Stimulated activated CD4-positive, alpha-beta T cell treated with anti-CD3 and anti-CD28 coated beads, Interleukin-1b, Interleukin-23, amount 100 ng/mL, for 4 hours (primary cell): ENCODE measurements around the gene KIF15.
"Not testable (repeated sequence)": the region's sequence is repeated elsewhere in the genome, so short reads cannot be mapped to it uniquely, and the experiment has no call there.

Source experiments
- DNase-seq, 2 donors: peaks; one replicate each; pipeline ENCODE4 v3.0.0-alpha.2; 2020; ENCODE audit warnings: low read depth in 2 of 2

The KIF15 gene

GRCh38 chr3:44761424-44762169 lies at the start of gene KIF15, which contains the start of gene KIAA1143:
Gene KIF15 (plus strand): TSS chr3:44761794. CDS start chr3:44761866, 72 bp downstream.
Gene KIAA1143 (minus strand): TSS chr3:44761619. CDS start chr3:44761602, 17 bp downstream.
- DNase-seq: peak; percentile 99

- DNase-seq: peak; percentile 38 to 54
Measured at GRCh38 chr3:44712455-44713075, 49.0 kb upstream of the KIF15 start, which contains the start of gene ZNF502. Gene ZNF502 (plus strand): TSS chr3:44712660. CDS start chr3:44720262, 7,602 bp downstream.

- DNase-seq: no peak
Measured at GRCh38 chr3:44721231-44722102, 40.1 kb upstream of the KIF15 start.

GRCh38 chr3:44722103-44722401 lies 39.5 kb upstream of the KIF15 start:
- DNase-seq: no peak

GRCh38 chr3:44729384-44729910 lies 32.1 kb upstream of the KIF15 start, which contains the start of gene ZNF501:
Gene ZNF501 (plus strand): TSS chr3:44729635. CDS start chr3:44734422, 4,787 bp downstream.
- DNase-seq: peak; percentile 62 to 82

- DNase-seq: no peak
Measured at GRCh38 chr3:44734646-44735168, 26.9 kb upstream of the KIF15 start.

GRCh38 chr3:44761101-44761423 lies 532 bp upstream of the KIF15 start:
- DNase-seq: no peak

GRCh38 chr3:44762170-44762677 lies 630 bp downstream of the KIF15 start:
- DNase-seq: no peak

GRCh38 chr3:44762690-44763089 lies 1.1 kb downstream of the KIF15 start:
- DNase-seq: no peak

GRCh38 chr3:44764248-44764647 lies 2.7 kb downstream of the KIF15 start:
- DNase-seq: no peak

- DNase-seq: no peak
Measured at GRCh38 chr3:44771424-44772098, 10.0 kb downstream of the KIF15 start.

GRCh38 chr3:44772099-44772442 lies 10.5 kb downstream of the KIF15 start:
- no peak for DNase-seq

- no peak for DNase-seq
Measured at GRCh38 chr3:44782891-44783290, 21.3 kb downstream of the KIF15 start.

- no peak for DNase-seq
Measured at GRCh38 chr3:44795197-44795596, 33.6 kb downstream of the KIF15 start.

GRCh38 chr3:44802011-44802410 lies 40.4 kb downstream of the KIF15 start:
- DNase-seq: no peak

- no peak for DNase-seq
Measured at GRCh38 chr3:44803298-44803697, 41.7 kb downstream of the KIF15 start.

GRCh38 chr3:44805960-44806359 lies 44.4 kb downstream of the KIF15 start:
- DNase-seq: no peak

- DNase-seq: no peak
Measured at GRCh38 chr3:44814751-44815150, 53.2 kb downstream of the KIF15 start.

GRCh38 chr3:44816334-44816733 lies 54.7 kb downstream of the KIF15 start:
- not testable (repeated sequence) for DNase-seq

GRCh38 chr3:44821206-44821605 lies 59.6 kb downstream of the KIF15 start:
- DNase-seq: not testable (repeated sequence)

GRCh38 chr3:44825264-44825925 lies 63.8 kb downstream of the KIF15 start:
- no peak for DNase-seq
